Transverse colon (tissue), 4 donors: ENCODE results near the gene OGT. TPM values are rescaled to one million over a fixed set of nuclear protein-coding genes. Genes with fewer than 3 reads are reported as not detected.

Experiments used
- DNase-seq: peaks from one replicate; pipeline ENCODE4 v3.0.0-alpha.2; 2019
- H3K27ac ChIP-seq, 4 donors: fragments of 200-600 bp; sonication (generic); 2 replicates each; pipeline ENCODE4 v1.5.1; 2016 to 2018; ENCODE audit warnings: inconsistent platforms in 4 of 4
- H3K27me3 ChIP-seq: fragments of 200-600 bp; sonication (generic); 2 replicates; pipeline ENCODE4 v1.5.1; 2017; ENCODE audit warnings: inconsistent platforms
- H3K36me3 ChIP-seq, 4 donors: fragments of 200-600 bp; sonication (generic); 2 replicates each; pipeline ENCODE4 v1.5.1; 2017 to 2019; ENCODE audit warnings: inconsistent platforms in 4 of 4
- H3K4me1 ChIP-seq, 4 donors: fragments of 200-600 bp; sonication (generic); 2 replicates each; pipeline ENCODE4 v1.5.1; 2017 to 2020; ENCODE audit warnings: inconsistent platforms in 4 of 4
- H3K4me3 ChIP-seq, 4 donors: fragments of 200-600 bp; sonication (generic); 1 replicate in 1 of 4; 2 replicates in 3 of 4; pipeline versions ENCODE4 v1.5.1 to v1.6.1; 2017 to 2019; ENCODE audit warnings: inconsistent platforms in 4 of 4
- H3K9me3 ChIP-seq, 2 donors: fragments of 200-600 bp; sonication (generic); 2 replicates each; pipeline ENCODE4 v1.5.1; 2017 to 2019; ENCODE audit warnings: inconsistent platforms in 2 of 2
- CTCF ChIP-seq, 5 experiments: fragments of 200-600 bp in 3 of 5; fragments of 450-650 bp in 2 of 5; sonication (generic) in 3 of 5; IDR thresholded peaks; 1 replicate in 2 of 5; 2 replicates in 3 of 5; pipeline ENCODE4 v1.5.1; 2016 to 2017; ENCODE audit warnings: antibody characterized with exemption in 5 of 5, inconsistent platforms in 3 of 5, mild to moderate bottlenecking in 2 of 5, moderate library complexity in 1 of 5
- EP300 ChIP-seq: sonication (generic); formaldehyde crosslinking; IDR thresholded peaks from one replicate; pipeline ENCODE4 v1.6.1; 2017; ENCODE audit warnings: antibody characterized with exemption, low read depth
- POLR2A ChIP-seq: fragments of 450-650 bp; IDR thresholded peaks from one replicate; pipeline ENCODE4 v1.6.1; 2016; ENCODE audit warnings: antibody characterized with exemption, mild to moderate bottlenecking, moderate library complexity
- POLR2AphosphoS5 ChIP-seq, 3 donors: sonication (generic); formaldehyde crosslinking; IDR thresholded peaks; one replicate each; pipeline ENCODE4 v1.6.1; 2016; ENCODE audit warnings: antibody characterized with exemption in 3 of 3
- WGBS, 2 donors: methylation state at CpG; one replicate each; pipeline ENCODE4 v1.1.5; 2018; ENCODE audit warnings: low coverage in 1 of 2; 5-methylcytosine and 5-hydroxymethylcytosine counted together
- in situ Hi-C, 4 donors: fragments of 200-750 bp; cut with MboI; loops; one replicate each; pipeline versions ENCODE4 v1.15.0 to v1.15.1; 2017; ENCODE audit warnings: low sequenced_read_pairs in 3 of 4, low pct_ligation_motif_present in 1 of 4, low pct_unique_long_range_greater_than_20kb in 1 of 4
- intact Hi-C: fragments of 100-400 bp; cut with DNase I; formaldehyde crosslinking; loops from one replicate; pipeline ENCODE4 v1.15.1; 2023; ENCODE audit warnings: low total_unique reads
- total RNA-seq, 4 donors: library from RNA; depleted of rRNA; stranded (reverse); fragments of >200 nt; gene quantifications; one replicate each; pipeline ENCODE4 v1.1.0, GENCODE V29; 2016

Gene OGT
- total RNA-seq, result 100 to 1,000 TPM; 146 to 307 (median 237) TPM

GRCh38 chrX:71532753-71533425 lies at the start of gene OGT:
TSS of gene OGT (plus strand) at chrX:71533104. CDS start at chrX:71533300, 196 bp downstream.
- Histone ChIP-seq H3K4me3 (peak within 1 kb of the TSS; percentile 46 to 83 (median 64)), H3K9me3 (no peaks in the 10 kb centered on the region), H3K27ac (peak within 1 kb of the TSS; percentile 87 to 94 (median 93)), H3K4me1 (peaks cover 0 to 20% (median under 1%) of the 10 kb centered on the region in 4 donors), H3K36me3 (no peaks in the 10 kb centered on the region), H3K27me3 (no peaks in the 10 kb centered on the region)
- TF ChIP-seq CTCF (IDR thresholded peaks at IDR 0.05) (no peak), POLR2A (peak; percentile 81), POLR2AphosphoS5 (IDR thresholded peaks at IDR 0.05) (peak; percentile 82 to 89 (median 86)), EP300 (no peak)
- in situ Hi-C loops, result no loop called here
- WGBS, 2 donors, result 49% methylated on average over 47 of the region's 47 CpGs; no CpG with 5 or more reads in 1 of the 2 donors
- peak; percentile 95 for DNase-seq
- intact Hi-C loops, result no loop called here

- intact Hi-C loops, result no loop called here
- Histone ChIP-seq H3K36me3 (no peaks in the 10 kb centered on the region), H3K27ac (no peak overlapping the region), H3K27me3 (no peaks in the 10 kb centered on the region), H3K4me3 (no peak overlapping the region), H3K9me3 (no peaks in the 10 kb centered on the region), H3K4me1 (no peaks in the 10 kb centered on the region)
- DNase-seq, result no peak
- in situ Hi-C loops, result no loop called here
- TF ChIP-seq POLR2A, result no peak
- TF ChIP-seq CTCF (IDR thresholded peaks at IDR 0.05), result no peak
- no peak for TF ChIP-seq EP300
- TF ChIP-seq POLR2AphosphoS5 (IDR thresholded peaks at IDR 0.05), result no peak
Observed at GRCh38 chrX:71487814-71488213, 45.1 kb upstream of the OGT start.

- H3K9me3 ChIP-seq, result no peaks in the 10 kb centered on the region
- WGBS, 2 donors, result 78 to 92% methylated on average over 2 to 5 of the region's 5 CpGs
- no peaks in the 10 kb centered on the region for H3K27me3 ChIP-seq
- in situ Hi-C loops, result no loop called here
- intact Hi-C loops, result no loop called here
- TF ChIP-seq POLR2AphosphoS5 (IDR thresholded peaks at IDR 0.05) (no peak), POLR2A (no peak), EP300 (no peak), CTCF (IDR thresholded peaks at IDR 0.05) (no peak)
- H3K27ac ChIP-seq, result no peak overlapping the region
- DNase-seq, result no peak
- no peaks in the 10 kb centered on the region for H3K36me3 ChIP-seq
- no peak overlapping the region for H3K4me3 ChIP-seq
- no peaks in the 10 kb centered on the region for H3K4me1 ChIP-seq
Observed at GRCh38 chrX:71489540-71489939, 43.4 kb upstream of the OGT start.

- H3K9me3 ChIP-seq, result no peaks in the 10 kb centered on the region
- DNase-seq, result peak; percentile 44
- 67% methylated on average over 73 of the region's 76 CpGs; no CpG with 5 or more reads in 1 of the 2 donors for WGBS, 2 donors
- peak overlapping the region; percentile 6 to 47 (median 42) for H3K27ac ChIP-seq
- H3K27me3 ChIP-seq, result no peaks in the 10 kb centered on the region
- H3K36me3 ChIP-seq, result no peaks in the 10 kb centered on the region
- H3K4me1 ChIP-seq, result no peaks in the 10 kb centered on the region
- in situ Hi-C loops, result no loop called here
- TF ChIP-seq POLR2A (no peak), CTCF (IDR thresholded peaks at IDR 0.05) (no peak), POLR2AphosphoS5 (IDR thresholded peaks at IDR 0.05) (no peak), EP300 (no peak)
- intact Hi-C loops, result no loop called here
- H3K4me3 ChIP-seq, result peak overlapping the region; percentile 37 to 62 (median 40)
Observed at GRCh38 chrX:71492231-71493065, 40.5 kb upstream of the OGT start.
